Bronchial epithelial cell (primary cell): ENCODE data around the gene ZNF117. TPM values are rescaled to one million over a fixed set of nuclear protein-coding genes. Genes with fewer than 3 reads are reported as not detected.
A peak's percentile ranks its signal among the peaks of the same experiment; 100 is the strongest.
"Not testable (repeated sequence)": the region's sequence is repeated elsewhere in the genome, so short reads cannot be mapped to it uniquely, and the experiment has no call there.

Source experiments
- DNase-seq: peaks from one replicate; pipeline ENCODE4 v3.0.0-alpha.2; 2010; ENCODE audit warnings: low read depth
- FAIRE-seq: peaks from 2 replicates; lab custom pipeline; 2011; peaks lifted over from hg19 to GRCh38; lab: Jason Lieb, UNC
- H3K27me3 ChIP-seq: 2 replicates; pipeline ENCODE4 v1.5.1; 2011; ENCODE audit warnings: low read length; ENCODE audit not compliant: control insufficient read depth, insufficient read depth
- H3K36me3 ChIP-seq: 2 replicates; pipeline ENCODE4 v1.5.1; 2011; ENCODE audit warnings: low read length; ENCODE audit not compliant: control insufficient read depth, insufficient read depth
- H3K4me3 ChIP-seq: 2 replicates; pipeline ENCODE4 v1.5.1; 2011; ENCODE audit warnings: mild to moderate bottlenecking, low read depth, low read length, control low read depth
- CTCF ChIP-seq: IDR thresholded peaks from 2 replicates; pipeline ENCODE4 v1.5.1; 2011; ENCODE audit warnings: mild to moderate bottlenecking, moderate library complexity, low read length, control low read depth, inconsistent platforms; ENCODE audit not compliant: insufficient read depth, severe bottlenecking
- total RNA-seq: library from RNA; depleted of rRNA; stranded (reverse); fragments of >200 nt; gene quantifications from 2 replicates; pipeline ENCODE4 v1.2.1, GENCODE V29; 2014

The ZNF117 gene
- total RNA-seq, 1 donor from 2014 or later: 5.8 TPM

GRCh38 chr7:64947252-64948000 is 43.4 kb downstream of the ZNF117 start:
- no peak for TF ChIP-seq CTCF
- DNase-seq (no peak), FAIRE-seq (no peak)
- Histone ChIP-seq H3K27me3 (peaks cover 4% of the 10 kb centered on the region), H3K4me3 (peak overlapping the region; percentile 39), H3K36me3 (no peaks in the 10 kb centered on the region)

GRCh38 chr7:64946772-64947171 is 44.1 kb downstream of the ZNF117 start:
- FAIRE-seq (no peak), DNase-seq (no peak)
- Histone ChIP-seq H3K4me3 (no peak overlapping the region), H3K27me3 (peaks cover 4% of the 10 kb centered on the region), H3K36me3 (no peaks in the 10 kb centered on the region)
- TF ChIP-seq CTCF: peak; percentile 36

- TF ChIP-seq CTCF: no peak
- Histone ChIP-seq H3K36me3 (no peaks in the 10 kb centered on the region), H3K27me3 (peaks cover 4% of the 10 kb centered on the region), H3K4me3 (no peak overlapping the region)
- FAIRE-seq (no peak), DNase-seq (no peak)
Observed at GRCh38 chr7:64945503-64946175, 45.2 kb downstream of the ZNF117 start.

- H3K4me3 ChIP-seq, FAIRE-seq, DNase-seq, H3K36me3 ChIP-seq, H3K27me3 ChIP-seq: not testable (repeated sequence)
Observed at GRCh38 chr7:64944667-64945502, 46.0 kb downstream of the ZNF117 start.

- H3K36me3 ChIP-seq, H3K27me3 ChIP-seq, FAIRE-seq, H3K4me3 ChIP-seq, DNase-seq: not testable (repeated sequence)
Observed at GRCh38 chr7:64940021-64940420, 50.8 kb downstream of the ZNF117 start.

GRCh38 chr7:64938540-64938939 is 52.3 kb downstream of the ZNF117 start:
- no peak for DNase-seq
- no peaks in the 10 kb centered on the region for H3K27me3 ChIP-seq
- FAIRE-seq: no peak
- no peak for TF ChIP-seq CTCF
- H3K36me3 ChIP-seq: no peaks in the 10 kb centered on the region
- no peak overlapping the region for H3K4me3 ChIP-seq
